ENCODE measurements around the gene IGLL1.

Gene IGLL1

GRCh38 chr22:23526596-23527316, 53.3 kb downstream of the IGLL1 start:
- no peak for DNase-seq

GRCh38 chr22:23525510-23525909, 54.6 kb downstream of the IGLL1 start:
- DNase-seq: no peak

GRCh38 chr22:23524226-23524625, 55.9 kb downstream of the IGLL1 start:
- no peak for DNase-seq

- DNase-seq: no peak
Measured at GRCh38 chr22:23523713-23524112, 56.4 kb downstream of the IGLL1 start.

Measured in NCI-H1105 treated with DMSO at 0.1 percent for 48 hours (cell line).